Parathyroid adenoma (tissue), 2 donors: ENCODE measurements around the gene NID2.

Source experiments
- H2AFZ ChIP-seq: fragments of 300-600 bp; sonication (generic); one replicate; pipeline ENCODE4 v1.7.0; 2017; ENCODE audit warnings: antibody characterized with exemption, mild to moderate bottlenecking
- H3K27ac ChIP-seq: fragments of 300-600 bp; sonication (generic); one replicate; pipeline ENCODE4 v1.7.0; 2017
- H3K27me3 ChIP-seq: fragments of 300-600 bp; sonication (generic); one replicate; pipeline ENCODE4 v1.7.0; 2017; ENCODE audit warnings: low read length; ENCODE audit not compliant: control insufficient read depth, insufficient read depth
- H3K36me3 ChIP-seq: fragments of 300-600 bp; sonication (generic); one replicate; pipeline ENCODE4 v1.7.0; 2017; ENCODE audit warnings: low read length; ENCODE audit not compliant: control insufficient read depth, insufficient read depth
- H3K4me1 ChIP-seq: fragments of 300-600 bp; sonication (generic); one replicate; pipeline ENCODE4 v1.7.0; 2017; ENCODE audit warnings: control low read depth
- H3K4me2 ChIP-seq: fragments of 300-600 bp; sonication (generic); one replicate; pipeline ENCODE4 v1.7.0; 2017; ENCODE audit warnings: low read length
- H3K4me3 ChIP-seq: fragments of 300-600 bp; sonication (generic); one replicate; pipeline ENCODE4 v1.7.0; 2017; ENCODE audit warnings: low read depth, low read length
- H3K79me2 ChIP-seq: fragments of 300-600 bp; sonication (generic); one replicate; pipeline ENCODE4 v1.7.0; 2017; ENCODE audit warnings: control low read depth
- H3K9ac ChIP-seq: fragments of 300-600 bp; sonication (generic); one replicate; pipeline ENCODE4 v1.7.0; 2017; ENCODE audit warnings: mild to moderate bottlenecking
- H3K9me3 ChIP-seq: fragments of 300-600 bp; sonication (generic); one replicate; pipeline ENCODE4 v1.7.0; 2017; ENCODE audit warnings: low read length; ENCODE audit not compliant: control insufficient read depth
- CTCF ChIP-seq: fragments of 300-600 bp; sonication (generic); IDR thresholded peaks from one replicate; pipeline ENCODE4 v1.7.0; 2017; ENCODE audit warnings: antibody characterized with exemption, mild to moderate bottlenecking
- donor health status: primary hyperparathyroidism.

NID2 gene

DNA sequence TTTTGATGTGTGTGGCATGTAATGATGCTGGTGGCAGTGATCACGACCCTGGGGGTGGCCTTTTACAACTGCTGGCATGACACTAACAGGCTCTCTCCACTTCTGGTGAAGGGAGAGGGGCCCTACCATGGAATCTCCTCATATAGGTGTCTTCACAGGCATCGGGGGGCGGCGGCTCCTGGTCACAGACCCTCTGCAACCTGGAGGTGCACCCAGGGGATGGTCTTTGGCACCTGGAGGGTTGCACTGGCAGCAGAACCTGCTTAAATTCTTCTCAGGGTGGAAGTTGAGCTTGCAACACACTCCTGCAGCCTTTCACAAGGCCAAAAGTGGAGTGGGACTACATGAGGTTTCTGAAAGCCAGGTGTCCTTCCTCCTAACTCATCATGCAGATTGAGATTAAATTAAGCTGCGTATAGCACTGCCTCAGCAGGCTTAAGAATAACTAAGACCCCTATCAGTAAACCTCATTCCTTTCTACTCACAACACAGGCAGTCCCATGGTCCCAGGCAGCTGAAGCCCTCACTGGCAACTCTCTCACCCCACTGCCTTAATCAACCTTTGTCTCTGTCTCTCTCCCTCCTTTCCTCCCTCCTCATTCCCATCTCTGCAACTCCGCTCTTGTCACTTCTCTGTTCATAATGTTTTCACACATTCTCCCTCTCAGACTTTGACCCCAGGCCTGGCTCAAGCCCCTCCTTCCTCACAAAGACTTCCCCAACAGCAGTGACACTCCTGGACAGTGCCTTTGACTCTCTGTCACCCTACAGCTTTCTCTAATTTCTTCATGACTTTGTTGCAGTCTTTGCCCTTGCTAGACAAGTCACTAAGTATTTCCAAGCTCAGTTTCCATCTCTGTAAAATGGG is 18.9 kb downstream of the NID2 start:
- Histone ChIP-seq H3K36me3 (no peaks in the 10 kb centered on the region), H2AFZ (no peak overlapping the region), H3K79me2 (peaks cover 4% of the 10 kb centered on the region), H3K27me3 (no peaks in the 10 kb centered on the region), H3K4me2 (no peak overlapping the region), H3K4me1 (peaks cover 16% of the 10 kb centered on the region), H3K4me3 (no peak overlapping the region), H3K27ac (no peak overlapping the region), H3K9me3 (no peaks in the 10 kb centered on the region), H3K9ac (no peak overlapping the region)
- no peak for TF ChIP-seq CTCF

- Histone ChIP-seq H2AFZ (no peak overlapping the region), H3K9ac (no peak overlapping the region), H3K4me2 (no peak overlapping the region), H3K27ac (no peak overlapping the region), H3K9me3 (no peaks in the 10 kb centered on the region), H3K79me2 (peaks cover 4% of the 10 kb centered on the region), H3K4me3 (no peak overlapping the region), H3K27me3 (no peaks in the 10 kb centered on the region), H3K36me3 (no peaks in the 10 kb centered on the region), H3K4me1 (peaks cover 16% of the 10 kb centered on the region)
- TF ChIP-seq CTCF: no peak
Observed at GRCh38 chr14:52049271-52049670, 19.6 kb downstream of the NID2 start.

DNA sequence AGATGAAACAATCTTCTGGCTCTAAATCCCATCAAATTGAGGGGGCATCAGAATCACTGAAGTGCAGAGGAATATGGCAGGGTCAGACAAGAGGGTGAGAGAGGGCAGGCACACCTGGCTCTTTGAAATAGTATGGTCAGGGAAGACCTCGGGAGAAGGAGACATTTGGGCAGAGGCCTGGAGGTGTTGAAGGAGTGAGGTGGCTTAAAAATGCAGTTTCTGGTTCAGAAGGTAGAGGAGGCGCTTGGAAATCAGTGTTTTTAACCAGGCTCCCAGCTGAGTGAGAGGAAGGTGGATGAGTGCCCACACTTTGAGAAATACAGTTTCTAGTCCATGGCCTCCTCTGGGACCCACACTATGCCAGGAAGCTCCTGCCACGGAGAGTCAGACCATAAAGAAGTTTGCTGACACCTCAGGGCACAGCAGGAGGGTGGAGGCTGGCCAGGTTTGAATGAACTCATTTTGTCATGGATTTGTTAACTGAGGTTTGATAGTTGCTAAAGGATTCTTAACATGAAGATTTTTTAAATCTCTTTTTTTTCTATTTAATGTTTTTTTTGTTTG is 20.1 kb downstream of the NID2 start:
- Histone ChIP-seq H3K9me3 (no peaks in the 10 kb centered on the region), H3K4me1 (peaks cover 16% of the 10 kb centered on the region), H3K9ac (no peak overlapping the region), H3K79me2 (peaks cover 6% of the 10 kb centered on the region), H3K4me2 (no peak overlapping the region), H3K36me3 (no peaks in the 10 kb centered on the region), H3K4me3 (no peak overlapping the region), H3K27ac (no peak overlapping the region), H3K27me3 (no peaks in the 10 kb centered on the region), H2AFZ (no peak overlapping the region)
- no peak for TF ChIP-seq CTCF

DNA sequence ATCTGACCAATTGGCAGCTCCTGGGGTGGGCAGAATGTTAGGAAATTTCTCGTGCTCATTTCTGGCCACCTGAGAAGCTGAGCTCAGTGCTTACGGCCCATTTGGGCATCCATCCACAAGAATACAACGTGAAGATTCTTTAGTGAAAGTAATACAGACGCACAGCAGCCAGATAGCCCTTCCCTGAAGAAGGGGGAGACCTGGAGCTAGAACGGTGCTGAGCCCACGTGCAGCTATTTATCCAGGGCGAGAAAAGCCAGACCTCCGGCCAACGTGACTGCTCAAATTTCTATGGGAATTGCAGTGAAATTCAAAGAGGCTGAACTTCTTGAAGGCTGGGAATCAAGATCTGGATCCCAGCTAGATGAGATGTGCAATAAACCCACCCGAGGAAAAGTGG is 20.7 kb downstream of the NID2 start:
- Histone ChIP-seq H3K9me3 (no peaks in the 10 kb centered on the region), H3K27me3 (no peaks in the 10 kb centered on the region), H3K4me2 (no peak overlapping the region), H3K4me3 (no peak overlapping the region), H3K36me3 (no peaks in the 10 kb centered on the region), H2AFZ (no peak overlapping the region), H3K4me1 (peaks cover 16% of the 10 kb centered on the region), H3K27ac (no peak overlapping the region), H3K9ac (no peak overlapping the region), H3K79me2 (peaks cover 8% of the 10 kb centered on the region)
- TF ChIP-seq CTCF: no peak
